Cardiac fibroblast (primary cell): ENCODE measurements around the gene FBP2.

Source experiments
- DNase-seq, 2 donors: peaks; one replicate each; pipeline versions ENCODE4 v3.0.0 to v3.0.0-alpha.2; 2010; ENCODE audit warnings: low read depth in 2 of 2
- H3K4me3 ChIP-seq, 2 donors: replicated peaks in 1 of 2; 1 replicate in 1 of 2; 2 replicates in 1 of 2; pipeline ENCODE4 v1.5.1; 2011; ENCODE audit warnings: low read depth in 2 of 2, low read length in 2 of 2, mild to moderate bottlenecking in 2 of 2, moderate library complexity in 1 of 2
- CTCF ChIP-seq: IDR thresholded peaks from one replicate; pipeline ENCODE4 v1.5.1; 2011; ENCODE audit warnings: low read depth, mild to moderate bottlenecking, low read length, inconsistent platforms

The FBP2 gene

DNA sequence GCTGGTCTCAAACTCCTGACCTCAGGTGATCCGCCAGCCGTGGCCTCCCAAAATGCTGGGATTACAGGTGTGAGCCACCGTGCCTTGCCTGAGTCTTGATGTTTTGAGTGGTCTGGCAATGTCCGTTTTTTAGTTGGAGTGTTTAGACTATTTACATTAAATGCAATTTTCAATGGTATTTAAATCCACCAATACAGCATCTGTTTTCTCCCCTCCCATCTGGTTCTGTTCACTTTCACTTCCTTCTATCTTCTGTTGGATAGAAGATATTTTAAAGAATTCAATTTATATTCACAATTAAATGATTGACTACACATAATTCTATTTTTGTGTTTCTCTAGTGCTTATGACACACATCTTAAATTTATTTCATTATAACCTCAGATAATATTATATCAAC, 64.7 kb downstream of the FBP2 start:
- no peak for DNase-seq
- no peak overlapping the region for H3K4me3 ChIP-seq
- TF ChIP-seq CTCF, result no peak

GRCh38 chr9:94526951-94527350, 66.7 kb downstream of the FBP2 start:
- H3K4me3 ChIP-seq, result no peak overlapping the region
- no peak for TF ChIP-seq CTCF
- no peak for DNase-seq

DNA sequence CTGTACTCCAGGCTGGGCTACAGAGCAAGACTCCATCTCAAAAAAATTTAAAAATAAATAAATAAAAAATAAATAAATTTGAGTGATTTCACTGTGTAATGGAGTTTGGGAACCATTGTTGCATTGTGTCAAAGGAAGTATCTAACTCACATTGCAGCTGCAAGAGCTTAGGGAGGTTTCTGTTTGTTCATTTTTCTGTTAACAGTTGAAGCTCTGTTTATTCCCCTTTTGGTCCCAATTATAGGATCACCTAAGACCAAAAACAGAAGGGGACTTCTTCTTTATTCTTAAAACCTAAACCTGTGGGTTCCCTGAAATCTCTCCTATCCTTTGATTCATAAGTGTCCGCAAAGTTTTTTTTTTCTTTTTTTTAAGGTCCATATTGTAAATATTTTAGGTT, 67.4 kb downstream of the FBP2 start:
- H3K4me3 ChIP-seq, result no peak overlapping the region
- no peak for TF ChIP-seq CTCF

DNA sequence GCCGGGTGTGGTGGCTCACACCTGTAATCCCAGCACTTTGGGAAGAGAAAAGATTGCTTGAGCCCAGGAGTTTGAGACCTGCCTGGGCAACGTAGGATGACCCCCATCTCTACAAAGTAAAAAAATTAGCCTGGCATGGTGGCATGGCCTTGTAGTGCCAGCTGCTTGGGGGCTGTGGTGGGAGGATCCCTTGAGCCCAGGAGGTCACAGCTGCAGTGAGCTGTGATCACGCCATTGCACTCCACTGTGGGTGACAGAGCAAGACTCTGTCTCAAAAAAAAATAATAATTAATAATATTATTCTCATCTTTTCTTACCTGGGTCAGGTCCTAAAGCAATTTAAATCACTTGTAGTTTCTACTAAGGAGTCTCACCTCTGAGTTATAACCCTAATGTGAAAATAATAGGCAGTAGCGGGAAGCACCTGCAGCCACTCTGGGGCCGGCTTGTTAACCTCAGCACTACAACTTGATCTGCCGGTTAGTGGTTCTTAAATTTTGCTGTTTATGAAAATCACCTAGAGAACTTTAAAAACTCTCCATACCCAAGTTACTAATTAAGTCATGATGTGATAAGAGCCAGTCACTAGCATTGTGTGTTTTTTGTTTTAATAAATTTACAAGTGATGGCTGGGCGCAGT, 68.1 kb downstream of the FBP2 start:
- TF ChIP-seq CTCF, result no peak
- DNase-seq, result no peak
- no peak overlapping the region for H3K4me3 ChIP-seq

More for the DNA sequence above, 67.4 kb downstream of the FBP2 start:
- no peak for DNase-seq

DNA sequence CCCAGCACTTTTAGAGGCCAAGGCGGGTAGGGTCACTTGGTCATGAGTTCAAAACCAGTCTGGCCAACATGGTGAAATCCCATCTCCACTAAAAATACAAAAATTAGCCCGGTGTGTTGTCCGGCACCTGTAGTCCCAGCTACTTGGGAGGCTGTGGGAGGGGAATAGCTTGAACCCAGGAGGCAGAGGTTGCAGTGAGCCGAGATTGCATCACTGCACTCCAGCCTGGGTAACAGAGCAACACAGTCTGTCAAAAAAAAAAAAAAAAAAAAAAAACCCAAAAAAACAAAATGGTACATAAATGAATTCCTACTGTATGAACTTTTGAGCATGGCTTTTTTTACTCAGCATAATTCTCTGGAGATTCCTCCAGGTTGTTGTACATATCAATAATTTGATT, 76.4 kb downstream of the FBP2 start:
- DNase-seq, result no peak
- H3K4me3 ChIP-seq, result no peak overlapping the region
- no peak for TF ChIP-seq CTCF

DNA sequence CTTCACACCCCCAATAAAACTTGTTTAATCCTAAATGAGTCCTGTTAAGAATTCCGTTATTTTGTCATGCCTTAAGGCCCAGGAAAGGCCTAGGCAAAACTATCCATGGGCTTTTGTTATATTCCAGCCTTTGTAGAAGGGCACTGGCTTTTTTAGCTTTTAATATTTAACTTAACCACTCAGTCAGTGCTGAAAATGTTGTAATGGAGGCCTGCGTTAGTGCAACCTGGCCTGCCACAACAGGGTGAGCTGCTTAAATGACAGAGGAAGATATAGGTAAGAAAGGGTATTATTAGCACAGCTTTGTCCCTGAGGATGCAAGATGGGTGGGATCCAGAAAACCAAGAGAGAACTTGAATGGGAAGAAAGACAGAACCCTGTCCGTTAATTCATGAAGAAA, 78.9 kb downstream of the FBP2 start:
- TF ChIP-seq CTCF, result no peak
- DNase-seq, result no peak
- no peak overlapping the region for H3K4me3 ChIP-seq

DNA sequence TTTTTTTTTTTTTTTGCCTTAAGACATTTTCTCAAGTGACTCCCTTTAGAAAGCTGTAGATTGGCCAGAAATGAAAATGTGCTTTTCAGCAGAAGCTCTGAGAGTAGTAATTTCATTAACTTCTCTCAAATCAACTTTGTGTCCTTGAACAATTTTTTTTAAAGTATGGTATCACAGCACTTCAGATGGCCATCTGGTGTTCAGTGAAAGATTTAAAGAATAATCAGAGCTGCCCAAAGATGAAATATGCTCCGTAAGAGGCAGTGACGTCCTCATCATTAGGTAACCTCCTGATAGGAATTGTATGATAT, 81.7 kb downstream of the FBP2 start:
- TF ChIP-seq CTCF, result no peak
- DNase-seq, result no peak
- no peak overlapping the region for H3K4me3 ChIP-seq
